CD4-positive, alpha-beta T cell (primary cell): ENCODE data around the gene ABHD14A. TPM values are rescaled to one million over a fixed set of nuclear protein-coding genes. Genes with fewer than 3 reads are reported as not detected.

ENCODE experiments used
- ATAC-seq: fragments of 200-7000 bp; cut with Tn5 transposase; one replicate; pipeline ENCODE4 v1.10.0; 2022; ENCODE audit warnings: mild to moderate bottlenecking; ENCODE audit not compliant: poor library complexity
- CTCF ChIA-PET: fragments of 350-600 bp; sonication (Branson Sonifier 250); formaldehyde crosslinking; loops from one replicate; lab custom pipeline; 2021; ENCODE audit warnings: antibody characterized with exemption, inconsistent platforms; lab: Charles Lee
- POLR2A ChIA-PET: fragments of 350-600 bp; sonication (Branson Sonifier 250); formaldehyde crosslinking; loops from one replicate; lab custom pipeline; 2021; ENCODE audit warnings: antibody characterized with exemption, inconsistent platforms; lab: Charles Lee
- DNase-seq, 14 experiments: peaks; one replicate each; pipeline ENCODE4 v3.0.0-alpha.2; 2013 to 2020; ENCODE audit warnings: mixed read lengths in 2 of 14
- H3K27ac ChIP-seq, 2 donors: one replicate each; pipeline versions ENCODE4 v1.5.1 to v1.7.0; 2013; ENCODE audit warnings: low read length in 2 of 2, low read depth in 1 of 2, mild to moderate bottlenecking in 1 of 2
- H3K27me3 ChIP-seq, 2 experiments: 1 replicate in 1 of 2; 2 replicates in 1 of 2; pipeline versions ENCODE4 v1.6.1 to v1.7.0; 2013; ENCODE audit warnings: low read length in 2 of 2, control low read depth in 1 of 2, mild to moderate bottlenecking in 1 of 2, moderate library complexity in 1 of 2; ENCODE audit not compliant: insufficient read depth in 2 of 2, control insufficient read depth in 1 of 2
- H3K36me3 ChIP-seq: one replicate; pipeline ENCODE4 v1.6.1; 2013; ENCODE audit warnings: low read length, control low read depth; ENCODE audit not compliant: insufficient read depth
- H3K4me1 ChIP-seq: one replicate; pipeline ENCODE4 v1.6.1; 2013; ENCODE audit warnings: low read length, control low read depth; ENCODE audit not compliant: insufficient read depth
- H3K4me3 ChIP-seq: one replicate; pipeline ENCODE4 v1.5.1; 2013; ENCODE audit warnings: mild to moderate bottlenecking, low read length, moderate library complexity
- H3K9me3 ChIP-seq, 2 experiments: 1 replicate in 1 of 2; 2 replicates in 1 of 2; pipeline versions ENCODE4 v1.6.1 to v1.7.0; 2013; ENCODE audit warnings: low read length in 2 of 2, mild to moderate bottlenecking in 2 of 2, control low read depth in 1 of 2, moderate library complexity in 1 of 2; ENCODE audit not compliant: control insufficient read depth in 1 of 2, insufficient read depth in 1 of 2
- H3K27ac Mint-ChIP-seq: one replicate; pipeline ENCODE4 v1.8.0; 2020; ENCODE audit warnings: mixed read lengths
- H3K27me3 Mint-ChIP-seq: one replicate; pipeline ENCODE4 v1.8.0; 2021; ENCODE audit warnings: mixed read lengths
- H3K36me3 Mint-ChIP-seq: one replicate; pipeline ENCODE4 v1.8.0; 2021; ENCODE audit warnings: low read depth, mixed read lengths
- H3K4me1 Mint-ChIP-seq: one replicate; pipeline ENCODE4 v1.8.0; 2021; ENCODE audit warnings: low read depth, mixed read lengths
- H3K4me3 Mint-ChIP-seq: one replicate; pipeline ENCODE4 v1.8.0; 2020; ENCODE audit warnings: mild to moderate bottlenecking, mixed read lengths
- H3K9me3 Mint-ChIP-seq: one replicate; pipeline ENCODE4 v1.8.0; 2020; ENCODE audit warnings: mixed read lengths
- CTCF ChIP-seq: fragments of 200-600 bp; IDR thresholded peaks from one replicate; pipeline ENCODE4 v1.8.0; 2022; ENCODE audit warnings: antibody characterized with exemption, mild to moderate bottlenecking
- intact Hi-C, 2 experiments: fragments of 100-400 bp; cut with DNase I in 1 of 2; cut with micrococcal nuclease in 1 of 2; formaldehyde crosslinking; loops; one replicate each; pipeline versions ENCODE4 v1.15.1 to v1.9.0; 2023 to 2025; cut with DNase I, micrococcal nuclease
- total RNA-seq, 174 experiments: library from RNA in 2 of 174; stranded (reverse) in 2 of 174; gene quantifications; one replicate each; pipeline ENCODE4 v1.2.3 and lab custom pipeline; 2021 to 2026

ABHD14A gene
- total RNA-seq, 2 experiments from 2014 or later = 9.5 to 10.6 TPM

- peak in 7 of 14 experiments; percentile 27 to 77 (median 46) for DNase-seq
- Histone ChIP-seq H3K4me1 (peaks cover 76% of the 10 kb centered on the region), H3K4me3 (no peak overlapping the region), H3K27ac (peak overlapping the region in 1 of 2 donors; percentile 29), H3K9me3 (no peaks in the 10 kb centered on the region), H3K27me3 (no peaks in the 10 kb centered on the region), H3K36me3 (no peaks in the 10 kb centered on the region)
- Mint-ChIP-seq H3K27ac (peak overlapping the region; percentile 71), H3K4me3 (peak overlapping the region; percentile 85), H3K9me3 (no peaks in the 10 kb centered on the region), H3K4me1 (peaks cover 39% of the 10 kb centered on the region), H3K27me3 (no peaks in the 10 kb centered on the region), H3K36me3 (peaks cover 15% of the 10 kb centered on the region)
- ChIA-PET POLR2A (interaction anchor here (0.7 to 1.2 kb wide), 3 partner anchors 10 to 35 kb away, joined by 3 to 4 read pairs (median 3); partner anchors contain the start of gene PCBP4), CTCF (interaction anchor here (1.0 kb wide), 1 partner anchor 36 kb away, joined by 4 read pairs; the partner anchor contains the start of genes PARP3 and RRP9)
- ATAC-seq = peak; percentile 52
- TF ChIP-seq CTCF = no peak
- intact Hi-C loops = no loop called here
Measured at GRCh38 chr3:51977446-51978142, 2.7 kb downstream of the ABHD14A start.

GRCh38 chr3:51978143-51978502, 3.3 kb downstream of the ABHD14A start:
- Histone ChIP-seq H3K27me3 (no peaks in the 10 kb centered on the region), H3K4me3 (no peak overlapping the region), H3K36me3 (no peaks in the 10 kb centered on the region), H3K9me3 (no peaks in the 10 kb centered on the region), H3K4me1 (peaks cover 75% of the 10 kb centered on the region), H3K27ac (no peak overlapping the region)
- Mint-ChIP-seq H3K4me3 (no peak overlapping the region), H3K9me3 (no peaks in the 10 kb centered on the region), H3K4me1 (peaks cover 42% of the 10 kb centered on the region), H3K27ac (peak overlapping the region; percentile 71), H3K27me3 (no peaks in the 10 kb centered on the region), H3K36me3 (peaks cover 15% of the 10 kb centered on the region)
- no peak for TF ChIP-seq CTCF
- ATAC-seq = no peak
- no peak for DNase-seq
- intact Hi-C loops = no loop called here
- ChIA-PET POLR2A (no interaction called here), CTCF (no interaction called here)

GRCh38 chr3:51980253-51980652, 5.4 kb downstream of the ABHD14A start:
- Mint-ChIP-seq H3K27ac (no peak overlapping the region), H3K9me3 (no peaks in the 10 kb centered on the region), H3K4me3 (no peak overlapping the region), H3K36me3 (peaks cover 4% of the 10 kb centered on the region), H3K27me3 (no peaks in the 10 kb centered on the region), H3K4me1 (peaks cover 37% of the 10 kb centered on the region)
- intact Hi-C loops = no loop called here
- Histone ChIP-seq H3K9me3 (no peaks in the 10 kb centered on the region), H3K36me3 (no peaks in the 10 kb centered on the region), H3K27me3 (no peaks in the 10 kb centered on the region), H3K27ac (no peak overlapping the region), H3K4me3 (no peak overlapping the region), H3K4me1 (peaks cover 69% of the 10 kb centered on the region)
- POLR2A ChIA-PET = no interaction called here
- DNase-seq (no peak), ATAC-seq (no peak)
- CTCF ChIA-PET = no interaction called here
- TF ChIP-seq CTCF = no peak
